GM15510 (cell line): ENCODE results near the gene LRP4.

ENCODE experiments used
- POLR2A ChIP-seq: IDR thresholded peaks from 3 replicates; pipeline ENCODE4 v1.6.1; 2011; ENCODE audit warnings: borderline replicate concordance; ENCODE audit not compliant: insufficient read length; ENCODE audit errors: extremely low read depth

LRP4 gene

DNA sequence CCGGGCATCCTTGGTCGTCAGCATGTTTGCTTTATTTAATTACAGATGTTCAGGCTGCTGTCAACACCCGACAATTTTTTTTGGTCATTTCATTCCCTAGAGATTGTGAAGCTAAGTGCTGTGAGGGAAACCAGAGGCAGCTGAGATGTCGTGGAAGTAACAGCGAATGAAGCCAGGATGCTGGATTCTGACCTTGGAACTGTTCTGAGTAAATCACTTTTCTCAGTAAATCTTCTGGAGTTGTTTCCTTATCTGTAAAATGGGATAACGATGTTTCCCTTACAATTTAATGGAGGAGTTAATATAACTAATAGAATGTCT, 71.9 kb downstream of the LRP4 start:
- no peak for TF ChIP-seq POLR2A

DNA sequence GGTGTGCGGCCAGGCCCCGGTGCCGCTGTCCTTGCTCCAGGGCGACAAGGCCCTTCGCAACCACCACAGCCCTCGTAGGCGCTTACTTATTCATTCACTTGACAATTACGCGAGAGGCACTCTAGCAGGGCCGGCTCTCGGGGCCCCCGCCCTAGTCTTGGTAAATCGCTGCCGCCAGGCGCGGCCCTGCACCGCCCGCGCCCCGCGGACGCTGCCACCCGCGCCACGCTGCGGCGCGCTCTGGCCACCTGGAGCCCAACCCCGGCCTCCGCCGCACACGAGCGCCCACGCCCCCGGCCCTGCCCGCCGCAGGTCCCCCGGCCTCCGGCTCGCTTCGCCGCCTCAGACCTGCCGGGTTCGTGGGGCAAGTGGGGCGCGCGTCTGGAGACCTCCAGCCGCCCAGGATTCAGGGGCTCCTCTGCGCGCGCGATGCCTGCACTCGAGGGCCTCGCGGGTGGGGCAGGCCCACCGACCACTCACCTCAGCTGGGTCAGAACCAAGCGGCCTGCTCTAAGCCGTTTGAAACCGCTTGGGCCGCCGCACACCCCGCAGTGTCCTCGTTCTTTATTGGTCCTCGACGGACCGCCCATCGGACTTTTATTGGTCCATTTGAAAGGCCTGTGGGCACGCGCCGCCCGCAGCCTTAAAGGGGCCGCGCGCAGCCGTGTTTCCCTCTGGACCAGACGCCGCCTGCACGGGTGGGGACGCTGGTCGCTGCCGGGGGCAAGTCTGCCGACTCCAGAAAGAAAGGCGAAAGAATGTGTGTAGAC, 72.4 kb downstream of the LRP4 start, which contains the start of gene CKAP5:
TSS of gene CKAP5 (minus strand) at position 541 of the 770 bp plus-strand sequence. CDS start 25,049 bp downstream, outside the sequence.
- TF ChIP-seq POLR2A: peak; percentile 82

DNA sequence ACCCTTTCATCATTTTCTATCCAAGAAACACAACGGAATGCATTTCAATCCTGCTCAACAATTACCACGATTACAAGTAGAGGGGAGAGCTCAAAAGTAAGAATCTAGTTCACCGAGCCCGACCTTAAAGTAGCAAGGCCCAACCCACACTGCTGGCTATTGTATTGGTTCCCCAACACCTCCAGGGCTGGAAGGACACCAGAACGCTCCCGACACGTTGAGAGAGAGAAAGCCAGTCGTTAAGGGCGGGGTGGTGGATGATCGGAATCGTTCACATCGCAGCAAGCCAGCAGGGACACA, 73.0 kb downstream of the LRP4 start:
- TF ChIP-seq POLR2A: no peak

DNA sequence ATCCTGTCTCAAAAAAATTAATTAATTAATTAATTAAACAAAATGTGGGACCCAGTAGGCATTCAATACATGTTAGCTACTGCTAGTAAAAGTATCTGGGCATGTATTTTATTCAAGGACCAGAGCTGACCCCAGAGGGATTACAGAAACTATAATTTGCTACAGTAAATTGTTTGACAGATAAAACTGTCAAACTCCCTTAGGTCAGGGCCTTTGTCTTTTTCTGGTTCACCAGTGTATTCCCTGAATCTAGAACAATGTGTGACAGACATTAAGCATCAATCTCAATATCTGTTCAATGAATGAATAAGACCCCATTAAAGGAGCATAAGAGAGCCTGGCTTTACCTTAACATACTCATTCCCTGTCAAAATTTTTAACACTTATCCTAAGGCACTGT, 78.2 kb downstream of the LRP4 start:
- no peak for TF ChIP-seq POLR2A

DNA sequence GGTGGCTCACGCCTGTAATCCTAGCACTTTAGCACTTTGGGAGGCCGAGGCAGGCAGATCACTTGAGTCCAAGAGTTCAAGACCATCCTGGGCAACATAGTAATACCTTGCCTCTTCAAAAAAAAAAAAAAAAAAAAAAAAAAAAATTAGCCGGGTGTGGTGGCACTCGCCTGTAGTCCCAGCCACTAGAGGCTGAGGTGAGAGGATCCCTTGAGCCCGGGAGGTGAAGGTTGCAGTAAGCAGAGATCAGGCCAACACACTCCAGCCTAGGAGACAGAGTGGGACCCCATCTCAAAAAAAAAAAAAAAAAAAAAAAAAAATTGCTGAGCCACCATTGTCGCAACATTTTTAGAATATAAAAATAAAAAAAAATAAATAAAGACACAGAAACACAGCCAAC, 79.8 kb downstream of the LRP4 start:
- no peak for TF ChIP-seq POLR2A

DNA sequence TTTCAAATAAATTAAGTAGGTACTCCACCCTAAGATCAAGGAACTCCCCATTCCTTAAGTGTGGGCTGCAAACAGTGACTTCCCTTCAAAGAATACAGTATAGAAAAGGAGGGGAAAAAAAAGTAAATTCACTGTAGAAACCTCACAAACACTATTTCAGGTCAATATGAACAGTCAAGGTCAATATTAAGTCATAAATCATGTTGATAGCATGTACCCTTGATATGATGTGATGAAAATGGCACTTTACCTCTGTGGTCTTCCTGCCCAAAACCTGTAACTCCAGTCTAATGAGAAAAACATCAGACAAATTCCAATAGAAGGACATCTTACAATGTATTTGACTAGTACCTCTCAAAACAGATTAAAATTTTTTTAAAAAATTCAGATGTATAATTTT, 80.5 kb downstream of the LRP4 start:
- no peak for TF ChIP-seq POLR2A

DNA sequence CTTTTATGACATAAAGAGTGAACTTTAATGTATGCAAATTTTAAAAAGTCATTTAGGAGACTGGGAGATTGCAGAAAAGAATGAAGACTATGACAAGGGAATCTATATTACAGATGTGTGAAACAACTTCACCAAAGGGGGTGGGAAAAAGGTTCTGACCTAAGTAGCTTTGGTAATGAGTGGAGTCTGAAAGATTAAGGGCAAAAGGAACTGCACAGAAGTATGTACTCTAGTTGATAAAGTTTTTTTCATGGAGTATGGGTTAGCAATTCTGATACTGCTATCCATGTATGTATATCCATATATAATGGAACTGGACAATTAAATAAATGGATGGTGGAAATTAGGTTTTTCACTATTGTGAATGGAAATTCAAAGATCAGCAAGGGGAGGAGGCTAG, 81.5 kb downstream of the LRP4 start:
- TF ChIP-seq POLR2A: no peak

DNA sequence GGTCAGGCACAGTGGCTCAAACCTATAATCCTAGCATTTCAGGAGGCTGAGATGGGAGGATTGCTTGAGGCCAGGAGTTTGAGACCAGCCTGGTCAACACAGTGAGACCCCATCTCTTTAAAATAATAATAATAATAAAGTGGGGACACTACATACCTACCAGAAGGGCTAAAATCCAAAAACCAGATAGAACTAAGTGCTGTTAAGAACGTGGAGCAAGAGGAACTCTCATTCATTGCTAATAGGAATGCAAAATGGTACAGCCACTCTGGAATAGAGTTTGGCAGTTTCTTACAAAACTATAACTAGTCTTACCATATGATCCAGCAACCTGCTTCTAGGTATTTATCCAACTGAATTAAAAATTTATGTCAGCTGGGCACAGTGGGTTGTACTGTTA, 81.9 kb downstream of the LRP4 start:
- TF ChIP-seq POLR2A: no peak

DNA sequence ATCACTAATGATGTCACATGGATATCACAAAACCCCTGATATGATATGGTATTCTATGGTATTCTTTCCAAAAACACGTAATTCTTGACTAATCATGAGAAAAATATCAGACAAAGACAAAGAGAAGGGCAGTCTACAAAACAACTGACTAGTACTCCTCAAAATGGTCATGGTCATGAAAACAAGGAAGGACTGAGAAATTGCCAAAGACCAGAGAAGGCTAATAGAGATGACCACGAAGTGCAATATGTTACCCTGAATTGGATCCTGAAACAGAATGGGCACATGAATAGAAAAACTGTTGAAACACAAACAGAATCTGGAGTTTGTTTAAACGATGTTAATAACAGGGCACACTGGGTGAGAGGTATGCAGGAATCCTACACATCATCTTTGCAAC, 82.5 kb downstream of the LRP4 start:
- no peak for TF ChIP-seq POLR2A

DNA sequence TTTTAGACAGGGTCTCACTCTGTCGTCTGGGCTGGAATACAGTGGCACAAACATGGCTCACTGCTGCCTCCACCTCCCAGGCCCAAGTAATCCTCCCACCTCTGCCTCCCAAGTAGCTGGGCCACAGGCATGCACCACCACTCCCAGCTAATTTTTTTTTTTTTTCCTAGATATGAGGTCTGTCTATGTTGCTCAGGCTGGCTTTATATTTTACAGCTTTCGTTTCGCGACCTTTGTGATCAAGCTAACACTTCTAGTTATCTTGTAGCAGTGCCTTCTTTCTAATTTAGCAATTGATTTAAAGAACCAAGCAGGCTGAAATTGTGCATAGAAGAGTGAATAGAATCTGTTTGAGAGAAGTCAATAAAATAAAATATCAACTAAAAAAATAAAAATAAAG, 83.5 kb downstream of the LRP4 start:
- TF ChIP-seq POLR2A: no peak

DNA sequence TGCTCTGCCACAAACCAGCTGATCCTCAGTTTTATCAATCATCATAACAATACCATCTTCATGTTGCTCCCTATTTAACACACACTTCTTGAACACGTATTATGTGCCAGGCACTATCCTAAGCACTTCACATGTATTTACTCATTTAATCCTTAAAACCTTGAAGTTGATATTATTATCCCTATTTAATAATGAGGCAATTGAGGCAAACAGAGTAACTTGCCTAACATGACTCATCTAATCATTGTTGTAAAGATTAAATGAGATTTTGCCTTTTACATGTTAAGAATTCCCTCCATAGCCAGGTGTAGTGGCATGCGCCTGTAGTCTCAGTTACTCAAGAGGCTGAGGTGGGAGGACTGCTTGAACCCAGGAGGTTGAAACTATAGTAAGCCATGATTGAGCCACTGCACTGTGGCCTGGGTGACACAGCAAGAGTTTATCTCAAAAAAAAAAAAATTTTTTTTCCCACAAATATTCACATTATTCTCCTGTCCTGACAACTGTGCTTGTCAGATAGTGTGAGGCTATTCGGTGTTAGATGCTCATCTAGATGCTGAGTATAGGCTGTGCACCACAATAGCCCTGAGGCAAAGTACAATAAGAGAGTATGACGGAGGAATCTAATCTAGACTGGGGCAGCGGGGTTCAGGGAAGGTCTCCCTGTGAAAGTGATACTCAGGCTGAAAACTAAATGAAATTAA, 85.7 kb downstream of the LRP4 start:
- TF ChIP-seq POLR2A: no peak

DNA sequence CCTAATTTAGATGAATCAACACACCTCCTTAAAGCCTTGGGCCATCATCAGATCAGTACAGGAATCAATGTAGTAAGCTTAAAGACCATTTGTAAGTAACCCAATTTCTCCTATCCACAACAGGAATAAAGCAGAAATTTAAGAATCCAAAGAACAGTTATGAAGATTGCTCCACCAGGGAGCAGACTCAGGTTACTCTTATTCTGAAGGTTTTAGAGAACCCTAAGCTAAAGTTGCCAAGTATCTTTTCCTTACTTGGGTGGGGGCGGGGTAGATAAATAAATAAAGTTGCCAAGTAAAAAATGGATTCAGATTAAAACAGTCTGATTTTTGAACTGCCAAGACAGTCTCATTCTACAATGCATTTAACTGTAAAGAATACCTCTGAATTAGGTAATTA, 90.4 kb downstream of the LRP4 start:
- no peak for TF ChIP-seq POLR2A

DNA sequence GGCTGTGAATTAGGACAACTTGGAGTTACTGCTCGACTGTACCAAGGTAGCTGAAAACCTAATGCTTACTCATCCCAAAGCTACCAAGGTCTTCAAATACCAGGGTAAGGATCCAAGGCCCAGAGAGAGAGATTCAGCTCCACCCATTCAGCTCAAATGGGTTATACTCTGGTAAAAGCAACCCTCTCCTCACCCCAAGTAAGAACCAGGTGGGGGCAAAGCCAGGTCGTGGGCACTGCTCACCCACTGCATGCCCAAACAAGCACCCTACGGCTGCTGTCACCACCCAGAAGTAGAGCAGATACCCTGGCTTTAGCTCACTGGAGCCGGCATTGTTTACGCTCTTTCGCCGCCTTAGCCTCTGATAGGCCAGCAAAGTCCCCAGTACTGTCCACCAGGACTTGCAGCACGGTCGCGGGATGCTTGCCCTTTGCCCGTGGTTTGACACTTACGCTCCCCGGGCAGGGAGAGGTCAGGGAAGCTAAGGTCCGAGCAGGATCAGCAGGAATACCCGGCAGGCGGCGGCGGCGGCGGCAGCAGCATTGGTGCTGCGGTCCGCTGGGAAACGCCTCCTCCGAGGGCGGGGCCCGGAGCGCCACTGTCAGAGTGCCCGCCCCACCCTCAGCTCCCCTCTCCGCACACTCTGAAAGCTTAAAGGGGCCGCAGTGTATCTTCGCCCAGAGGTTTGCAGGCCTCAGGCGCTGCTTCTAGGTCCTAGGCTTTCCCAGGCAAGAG, 91.9 kb downstream of the LRP4 start:
- no peak for TF ChIP-seq POLR2A

DNA sequence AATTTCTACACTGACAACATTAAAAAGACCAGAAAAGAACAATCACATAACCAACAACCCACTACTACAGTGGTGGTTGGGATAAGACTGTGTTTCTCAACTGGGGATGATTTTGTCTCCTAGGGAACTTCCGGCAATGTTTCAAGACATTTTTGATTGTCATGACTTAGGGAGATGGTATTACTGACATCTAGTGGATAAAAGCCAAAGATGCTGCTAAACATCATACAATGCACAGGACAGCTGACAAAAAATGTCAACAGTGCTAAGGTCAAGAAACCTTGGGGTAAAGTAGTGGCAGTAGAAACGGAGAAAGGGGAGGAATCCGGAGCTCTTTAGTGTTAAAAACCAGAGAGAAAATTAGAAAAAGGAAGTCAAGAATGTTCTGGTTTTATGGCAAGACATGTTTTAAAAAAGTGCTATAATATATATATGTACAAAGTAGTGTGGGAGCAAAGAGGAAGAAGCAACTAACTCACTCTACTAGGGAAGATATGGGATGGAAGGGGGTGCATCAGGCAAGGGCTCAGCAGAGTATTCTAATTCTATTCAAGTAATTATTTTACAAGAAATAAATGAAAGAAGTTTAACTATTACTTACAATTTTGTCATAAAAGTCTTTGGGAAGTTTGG, 109.4 kb downstream of the LRP4 start:
- TF ChIP-seq POLR2A: no peak
